Activated CD8-positive, alpha-beta memory T cell treated with anti-CD3 and anti-CD28 coated beads for 36 hours (primary cell): Measurements from ENCODE around the gene PCDHA2. TPM values are rescaled to one million over a fixed set of nuclear protein-coding genes. Genes with fewer than 3 reads are reported as not detected.
"Not testable (repeated sequence)": the region's sequence is repeated elsewhere in the genome, so short reads cannot be mapped to it uniquely, and the experiment has no call there.

Source experiments
- CTCF ChIA-PET: fragments of 350-600 bp; sonication (Branson Sonifier 250); formaldehyde crosslinking; loops from one replicate; lab custom pipeline; 2021; ENCODE audit warnings: antibody characterized with exemption; lab: Charles Lee
- POLR2A ChIA-PET: fragments of 350-600 bp; sonication (Branson Sonifier 250); formaldehyde crosslinking; loops from one replicate; lab custom pipeline; 2021; ENCODE audit warnings: antibody characterized with exemption; lab: Charles Lee
- total RNA-seq, 2 experiments: library from RNA; stranded (reverse); gene quantifications; one replicate each; pipeline ENCODE4 v1.2.3, GENCODE V29; 2021

Gene PCDHA2
- not detected for total RNA-seq

- CTCF ChIA-PET, result no interaction called here
- POLR2A ChIA-PET, result no interaction called here
Measured at GRCh38 chr5:140794595-140795258, at the start of gene PCDHA2. TSS of gene PCDHA2 (plus strand) at chr5:140794852.

- ChIA-PET CTCF (no interaction called here), POLR2A (no interaction called here)
Measured at GRCh38 chr5:140753561-140753960, 41.1 kb upstream of the PCDHA2 start.

GRCh38 chr5:140764177-140764973, 30.3 kb upstream of the PCDHA2 start:
- ChIA-PET CTCF (no interaction called here), POLR2A (no interaction called here)

GRCh38 chr5:140767444-140767843, 27.2 kb upstream of the PCDHA2 start:
- POLR2A ChIA-PET, result no interaction called here
- CTCF ChIA-PET, result no interaction called here

- POLR2A ChIA-PET, result no interaction called here
- CTCF ChIA-PET, result no interaction called here
Measured at GRCh38 chr5:140780512-140780911, 14.1 kb upstream of the PCDHA2 start.

- POLR2A ChIA-PET, result no interaction called here
- CTCF ChIA-PET, result no interaction called here
Measured at GRCh38 chr5:140785905-140786686, 8.6 kb upstream of the PCDHA2 start, which contains the start of gene PCDHA1. TSS of gene PCDHA1 (plus strand) at chr5:140786140.

- POLR2A ChIA-PET, CTCF ChIA-PET: not testable (repeated sequence)
Measured at GRCh38 chr5:140787422-140787821, 7.2 kb upstream of the PCDHA2 start.

GRCh38 chr5:140787849-140788504, 6.7 kb upstream of the PCDHA2 start:
- POLR2A ChIA-PET, CTCF ChIA-PET: not testable (repeated sequence)

- ChIA-PET POLR2A (no interaction called here), CTCF (no interaction called here)
Measured at GRCh38 chr5:140791089-140791488, 3.6 kb upstream of the PCDHA2 start.

- ChIA-PET POLR2A (no interaction called here), CTCF (no interaction called here)
Measured at GRCh38 chr5:140795259-140795641, 598 bp downstream of the PCDHA2 start.

- POLR2A ChIA-PET, CTCF ChIA-PET: not testable (repeated sequence)
Measured at GRCh38 chr5:140796072-140796717, 1.5 kb downstream of the PCDHA2 start.

- ChIA-PET CTCF (no interaction called here), POLR2A (no interaction called here)
Measured at GRCh38 chr5:140796718-140797095, 2.1 kb downstream of the PCDHA2 start.

GRCh38 chr5:140800816-140801493, 6.3 kb downstream of the PCDHA2 start, which contains the start of gene PCDHA3:
TSS of gene PCDHA3 (plus strand) at chr5:140801057.
- CTCF ChIA-PET, result no interaction called here
- POLR2A ChIA-PET, result no interaction called here

- CTCF ChIA-PET, result no interaction called here
- POLR2A ChIA-PET, result no interaction called here
Measured at GRCh38 chr5:140801494-140801841, 6.8 kb downstream of the PCDHA2 start.

- POLR2A ChIA-PET, CTCF ChIA-PET: not testable (repeated sequence)
Measured at GRCh38 chr5:140802381-140802780, 7.7 kb downstream of the PCDHA2 start.

- POLR2A ChIA-PET, result no interaction called here
- CTCF ChIA-PET, result no interaction called here
Measured at GRCh38 chr5:140802781-140803271, 8.2 kb downstream of the PCDHA2 start.

- POLR2A ChIA-PET, result no interaction called here
- CTCF ChIA-PET, result no interaction called here
Measured at GRCh38 chr5:140806834-140807775, 12.5 kb downstream of the PCDHA2 start, which contains the start of gene PCDHA4. TSS of gene PCDHA4 (plus strand) at chr5:140807068.
